H1 (cell line): Measurements from ENCODE around the gene KHDRBS2. TPM values are rescaled to one million over a fixed set of nuclear protein-coding genes. Genes with fewer than 3 reads are reported as not detected.

Source experiments
- CTCF ChIA-PET: fragments of 300-600 bp; sonication (Branson Sonifier 250); formaldehyde crosslinking; loops from one replicate; lab custom pipeline; 2021; ENCODE audit not compliant: partially characterized antibody; lab: Charles Lee
- POLR2A ChIA-PET: fragments of 300-600 bp; sonication (Branson Sonifier 250); formaldehyde crosslinking; loops from one replicate; lab custom pipeline; 2021; ENCODE audit warnings: inconsistent platforms; ENCODE audit not compliant: partially characterized antibody; lab: Charles Lee
- DNase-seq, 2 experiments: peaks; one replicate each; pipeline versions ENCODE4 v3.0.0 to v3.0.0-alpha.2; 2010 to 2022; ENCODE audit warnings: low spot score in 2 of 2, low read depth in 1 of 2, mixed read lengths in 1 of 2
- FAIRE-seq: peaks from 2 replicates; lab custom pipeline; 2011; peaks lifted over from hg19 to GRCh38; lab: Jason Lieb, UNC
- H2AFZ ChIP-seq: 2 replicates; pipeline ENCODE4 v1.8.1; 2012; ENCODE audit warnings: low read length, inconsistent platforms
- H2AK5ac ChIP-seq: 2 replicates; pipeline ENCODE4 v1.6.1; 2013; ENCODE audit warnings: low read depth, low read length
- H2BK120ac ChIP-seq: replicated peaks from 2 replicates; pipeline ENCODE3; 2013; ENCODE audit warnings: low read depth, low read length, inconsistent platforms
- H2BK12ac ChIP-seq: 2 replicates; pipeline ENCODE4 v1.6.1; 2013; ENCODE audit warnings: low read depth, low read length
- H2BK15ac ChIP-seq: 2 replicates; pipeline ENCODE4 v1.6.1; 2013; ENCODE audit warnings: low read length
- H2BK20ac ChIP-seq: 2 replicates; pipeline ENCODE4 v1.6.1; 2013; ENCODE audit warnings: low read length
- H2BK5ac ChIP-seq: 2 replicates; pipeline ENCODE4 v1.6.1; 2013; ENCODE audit warnings: low read depth, low read length
- H3K14ac ChIP-seq: 2 replicates; pipeline ENCODE4 v1.6.1; 2013; ENCODE audit warnings: inconsistent platforms; ENCODE audit not compliant: insufficient read length
- H3K18ac ChIP-seq: 2 replicates; pipeline ENCODE4 v1.6.1; 2013; ENCODE audit warnings: low read length; ENCODE audit errors: extremely low read depth
- H3K23ac ChIP-seq: 2 replicates; pipeline ENCODE4 v1.6.1; 2013; ENCODE audit warnings: inconsistent platforms; ENCODE audit not compliant: insufficient read length
- H3K23me2 ChIP-seq: 2 replicates; pipeline ENCODE4 v1.6.1; 2013; ENCODE audit warnings: low read depth, low read length
- H3K27ac ChIP-seq: 2 replicates; pipeline ENCODE4 v1.6.1; 2011; ENCODE audit warnings: low read depth, low read length, inconsistent platforms
- H3K27me3 ChIP-seq, 4 experiments: replicated peaks in 1 of 4; 1 replicate in 1 of 4; 2 replicates in 3 of 4; pipeline versions ENCODE4 v1.6.1 to v1.8.1; 2011 to 2013; ENCODE audit warnings: low read length in 3 of 4, mild to moderate bottlenecking in 3 of 4, inconsistent platforms in 2 of 4, mixed read lengths in 2 of 4, moderate library complexity in 1 of 4; ENCODE audit not compliant: control insufficient read depth in 3 of 4, insufficient read depth in 3 of 4; ENCODE audit errors: extremely low read depth in 1 of 4
- H3K36me3 ChIP-seq, 4 experiments: 2 replicates each; pipeline versions ENCODE4 v1.6.1 to v1.8.1; 2011 to 2013; ENCODE audit warnings: mild to moderate bottlenecking in 4 of 4, low read length in 3 of 4, moderate library complexity in 2 of 4, control low read depth in 1 of 4, inconsistent platforms in 1 of 4; ENCODE audit not compliant: insufficient read depth in 4 of 4, control insufficient read depth in 2 of 4
- H3K4ac ChIP-seq: replicated peaks from 2 replicates; pipeline ENCODE3; 2013; ENCODE audit warnings: low read length, low read depth, mixed read lengths, inconsistent platforms; ENCODE audit not compliant: insufficient read length
- H3K4me1 ChIP-seq, 4 experiments: replicated peaks in 1 of 4; 1 replicate in 1 of 4; 2 replicates in 3 of 4; pipeline versions ENCODE4 v1.6.1 to v1.8.1; 2011 to 2013; ENCODE audit warnings: low read length in 3 of 4, inconsistent platforms in 2 of 4, mixed read lengths in 1 of 4; ENCODE audit not compliant: insufficient read depth in 4 of 4, control insufficient read depth in 3 of 4
- H3K4me2 ChIP-seq, 2 experiments: 2 replicates each; pipeline versions ENCODE4 v1.6.1 to v1.8.1; 2011 to 2013; ENCODE audit warnings: low read depth in 2 of 2, low read length in 2 of 2, control low read depth in 1 of 2, inconsistent platforms in 1 of 2, mild to moderate bottlenecking in 1 of 2; ENCODE audit not compliant: insufficient read depth in 1 of 2
- H3K4me3 ChIP-seq, 4 experiments: fragments of 200-600, 300-600 bp in 1 of 4; sonication (generic), shearing (Covaris generic), sonication (Bioruptor Twin) in 1 of 4; 2 replicates each; pipeline versions ENCODE4 v1.5.1 to v1.8.1; 2011 to 2016; ENCODE audit warnings: low read length in 4 of 4, low read depth in 3 of 4, control low read depth in 2 of 4, inconsistent platforms in 2 of 4, mild to moderate bottlenecking in 2 of 4, mixed read lengths in 1 of 4, moderate library complexity in 1 of 4; ENCODE audit not compliant: insufficient read depth in 2 of 4; ENCODE audit errors: extremely low read depth in 1 of 4
- H3K56ac ChIP-seq: replicated peaks from 2 replicates; pipeline ENCODE3; 2013; ENCODE audit warnings: low read depth, mild to moderate bottlenecking, mixed read lengths, low read length, inconsistent platforms; ENCODE audit not compliant: insufficient read length
- H3K79me1 ChIP-seq: 2 replicates; pipeline ENCODE4 v1.6.1; 2013; ENCODE audit warnings: low read depth, low read length, control low read depth
- H3K79me2 ChIP-seq, 2 experiments: 2 replicates each; pipeline versions ENCODE4 v1.6.1 to v1.8.1; 2012 to 2013; ENCODE audit warnings: low read length in 2 of 2, mild to moderate bottlenecking in 2 of 2, inconsistent platforms in 1 of 2; ENCODE audit not compliant: insufficient read depth in 2 of 2, control insufficient read depth in 1 of 2
- H3K9ac ChIP-seq, 4 experiments: replicated peaks in 1 of 4; 1 replicate in 1 of 4; 2 replicates in 3 of 4; pipeline versions ENCODE4 v1.6.1 to v1.8.1; 2011 to 2013; ENCODE audit warnings: low read depth in 3 of 4, low read length in 3 of 4, control low read depth in 2 of 4, mild to moderate bottlenecking in 2 of 4, moderate library complexity in 2 of 4, inconsistent platforms in 1 of 4; ENCODE audit errors: extremely low read depth in 1 of 4
- H3K9me3 ChIP-seq, 2 experiments: 2 replicates each; pipeline versions ENCODE4 v1.6.1 to v1.8.1; 2012 to 2013; ENCODE audit warnings: mild to moderate bottlenecking in 2 of 2, moderate library complexity in 2 of 2, control low read depth in 1 of 2, inconsistent platforms in 1 of 2, low read depth in 1 of 2, low read length in 1 of 2, mixed read lengths in 1 of 2; ENCODE audit not compliant: insufficient read depth in 2 of 2
- H4K20me1 ChIP-seq, 2 experiments: replicated peaks in 1 of 2; 2 replicates each; pipeline versions ENCODE3 to v1.8.1; 2011 to 2013; ENCODE audit warnings: inconsistent platforms in 2 of 2, low read length in 2 of 2, mild to moderate bottlenecking in 1 of 2; ENCODE audit not compliant: insufficient read depth in 2 of 2, control insufficient read depth in 1 of 2
- H4K5ac ChIP-seq: 2 replicates; pipeline ENCODE4 v1.6.1; 2013; ENCODE audit warnings: low read length, low read depth, mixed read lengths, inconsistent platforms; ENCODE audit not compliant: insufficient read length
- H4K8ac ChIP-seq: 2 replicates; pipeline ENCODE4 v1.8.0; 2013; ENCODE audit warnings: mild to moderate bottlenecking, moderate library complexity, low read length, inconsistent platforms; ENCODE audit not compliant: insufficient read depth; ENCODE audit errors: extremely low read depth
- H4K91ac ChIP-seq: replicated peaks from 2 replicates; pipeline ENCODE3; 2013; ENCODE audit warnings: low read length, mixed read lengths, inconsistent platforms; ENCODE audit not compliant: insufficient read length
- ASH2L ChIP-seq: fragments of 200-600, 300-600 bp; sonication (generic); IDR thresholded peaks from one replicate; pipeline ENCODE4 v1.7.1; 2017; ENCODE audit warnings: low read length
- ATF3 ChIP-seq: IDR thresholded peaks from 2 replicates; pipeline ENCODE4 v1.6.1; 2011; ENCODE audit warnings: low read depth, mild to moderate bottlenecking, low read length; ENCODE audit not compliant: insufficient read depth
- CHD2 ChIP-seq: IDR thresholded peaks from 2 replicates; pipeline ENCODE4 v1.6.1; 2012; ENCODE audit warnings: low read length, improper control_type of control experiment
- CTBP2 ChIP-seq: IDR thresholded peaks from 2 replicates; pipeline ENCODE4 v1.7.0; 2011; ENCODE audit warnings: borderline replicate concordance, mild to moderate bottlenecking, moderate library complexity, mixed read lengths, low read length; ENCODE audit not compliant: insufficient read depth, insufficient read length
- EP300 ChIP-seq, 2 experiments: IDR thresholded peaks; 1 replicate in 1 of 2; 2 replicates in 1 of 2; pipeline ENCODE4 v1.6.1; 2011 to 2012; ENCODE audit warnings: low read depth in 2 of 2, low read length in 2 of 2, mild to moderate bottlenecking in 2 of 2, borderline replicate concordance in 1 of 2, inconsistent platforms in 1 of 2, moderate library complexity in 1 of 2
- EZH2 ChIP-seq: fragments of 200-600 bp; sonication (generic); IDR thresholded peaks from 2 replicates; pipeline ENCODE4 v1.7.1; 2012; ENCODE audit warnings: low read depth, mild to moderate bottlenecking, moderate library complexity, low read length, inconsistent platforms; ENCODE audit not compliant: severe bottlenecking
- FOSL1 ChIP-seq: IDR thresholded peaks from 2 replicates; pipeline ENCODE4 v1.6.1; 2011; ENCODE audit warnings: mild to moderate bottlenecking, low read depth, low read length, moderate library complexity; ENCODE audit not compliant: insufficient read depth
- GTF2F1 ChIP-seq: IDR thresholded peaks from 2 replicates; pipeline ENCODE4 v1.6.1; 2012; ENCODE audit warnings: low read depth, low read length, improper control_type of control experiment, borderline replicate concordance
- NRF1 ChIP-seq: IDR thresholded peaks from 2 replicates; pipeline ENCODE4 v1.6.1; 2011; ENCODE audit warnings: mild to moderate bottlenecking, low read depth, low read length, improper control_type of control experiment
- RFX5 ChIP-seq: IDR thresholded peaks from 2 replicates; pipeline ENCODE4 v1.6.1; 2011; ENCODE audit warnings: low read depth, low read length, improper control_type of control experiment, borderline replicate concordance
- SAP30 ChIP-seq: fragments of 300-600 bp; sonication (generic); IDR thresholded peaks from 2 replicates; pipeline ENCODE4 v1.7.1; 2012; ENCODE audit warnings: low read length, moderate library complexity, mild to moderate bottlenecking, inconsistent platforms; ENCODE audit not compliant: insufficient read depth, insufficient replicate concordance
- WGBS, 2 experiments: shearing (Covaris generic) in 1 of 2; methylation state at CpG; one replicate each; pipeline versions ENCODE4 v1.1.6 to v1.1.7; 2013 to 2015; ENCODE audit warnings: low lambda C conversion rate in 2 of 2, mixed read lengths in 2 of 2, inconsistent platforms in 1 of 2, low coverage in 1 of 2, missing lambda C conversion rate in 1 of 2; ENCODE audit not compliant: insufficient replicate concordance in 2 of 2, insufficient coverage in 1 of 2, insufficient read length in 1 of 2; ENCODE audit errors: extremely low coverage in 1 of 2, missing lambda C conversion rate in 1 of 2; 5-methylcytosine and 5-hydroxymethylcytosine counted together
- polyA plus RNA-seq, 7 experiments: library from polyadenylated mRNA; depleted of rRNA in 3 of 7; stranded (reverse) in 5 of 7; unstranded in 2 of 7; fragments of >200 nt in 5 of 7; fragments of 200-250 nt in 2 of 7; gene quantifications; 1 replicate in 5 of 7; 2 replicates in 1 of 7; 4 replicates in 1 of 7; pipeline versions ENCODE4 v1.2.1 to v1.2.3, GENCODE V29; 2011 to 2013; ENCODE audit warnings: missing spikeins in 2 of 7, mixed read lengths in 2 of 7
- total RNA-seq: library from RNA; stranded (reverse); fragmentation: NEBNext Ultra II Directional; extraction: Animal tissue kit (Norgen Biotek cat#: 25700); gene quantifications from 2 replicates; pipeline ENCODE4 v1.2.1, GENCODE V29; 2021

KHDRBS2 gene
- total and polyA plus RNA-seq, 2 of the 8 experiments (the other 6 are each of a cell fraction or from before 2014, with no cell fraction given): 5.2 to 7.7 TPM

- Histone ChIP-seq H3K56ac (no peak overlapping the region), H3K18ac (no peak overlapping the region), H3K23me2 (no peaks in the 10 kb centered on the region), H2BK20ac (no peak overlapping the region), H2BK15ac (no peak overlapping the region), H3K4me2 (no peak overlapping the region), H2BK120ac (no peak overlapping the region), H3K27me3 (no peaks in the 10 kb centered on the region), H4K5ac (no peak overlapping the region), H3K14ac (no peak overlapping the region), H2BK5ac (no peak overlapping the region), H3K9ac (no peak overlapping the region), H4K20me1 (no peaks in the 10 kb centered on the region), H3K27ac (no peak overlapping the region), H3K79me1 (no peaks in the 10 kb centered on the region), H2BK12ac (no peak overlapping the region), H3K79me2 (no peaks in the 10 kb centered on the region), H4K8ac (no peak overlapping the region), H3K4ac (no peak overlapping the region), H3K23ac (no peak overlapping the region), H3K9me3 (no peaks in the 10 kb centered on the region), H4K91ac (no peak overlapping the region), H2AFZ (no peak overlapping the region), H3K4me1 (no peaks in the 10 kb centered on the region; a peak in 1 of 7 replicates), H3K36me3 (no peaks in the 10 kb centered on the region), H3K4me3 (no peak overlapping the region), H2AK5ac (no peak overlapping the region)
- ChIA-PET POLR2A (no interaction called here), CTCF (interaction anchor here (0.6 kb wide), 1 partner anchor 1579 kb away, joined by 3 read pairs; no protein-coding TSS in a partner anchor)
- no peak for TF ChIP-seq GTF2F1
- no peak for TF ChIP-seq ATF3
- no peak for TF ChIP-seq ASH2L
- no peak for TF ChIP-seq FOSL1
- TF ChIP-seq EZH2: no peak
- no peak for TF ChIP-seq NRF1
- no peak for TF ChIP-seq SAP30
- no peak for TF ChIP-seq CTBP2
- TF ChIP-seq RFX5: no peak
- no peak for TF ChIP-seq EP300 (IDR thresholded peaks at IDR 0.05; ENCODE audit: borderline replicate concordance in 1 of 2, low read depth in 2 of 2, low read length in 2 of 2)
- TF ChIP-seq CHD2: no peak
- DNase-seq (no peak), FAIRE-seq (no peak)
- WGBS, 2 experiments: 96% methylated on average over 2 of the region's 2 CpGs; no CpG with 5 or more reads in 1 of the 2 experiments
These were observed 597.9 kb downstream of the KHDRBS2 start for GRCh38 chr6:61688165-61688564.
